Stimulated activated naive CD8-positive, alpha-beta T cell treated with anti-CD3 and anti-CD28 coated beads, Interleukin-15, Interleukin-2, amounts not matched to agents 100 U/mL and 50 U/mL, for 24 hours (primary cell): ENCODE measurements around the gene ABR.
"Not testable (repeated sequence)": the region's sequence is repeated elsewhere in the genome, so short reads cannot be mapped to it uniquely, and the experiment has no call there.

Source experiments
- ATAC-seq: fragments of 150-1000 bp; cut with Tn5 transposase; one replicate; pipeline ENCODE4 v1.10.0; 2021
- DNase-seq: peaks from one replicate; pipeline ENCODE4 v3.0.0; 2021

The ABR gene

DNA sequence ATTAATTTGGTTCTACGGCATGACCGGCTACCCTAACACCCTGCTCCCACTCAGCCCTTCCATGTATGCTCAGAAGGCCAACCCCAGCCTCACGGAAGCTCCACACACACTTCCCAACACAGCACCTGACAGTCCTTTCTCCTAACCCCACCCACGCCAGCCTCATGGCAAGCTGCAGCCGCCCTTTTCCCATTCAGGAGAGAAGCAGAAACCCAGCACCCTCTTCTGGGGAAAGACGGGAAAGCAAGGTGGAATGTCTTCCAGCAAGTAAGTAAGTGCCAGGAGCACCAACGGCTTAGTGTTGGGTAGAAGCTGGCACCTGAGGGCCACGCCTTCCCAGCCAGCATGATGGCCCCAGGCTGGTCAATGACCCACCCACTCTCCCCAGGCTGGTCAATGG is 32.1 kb downstream of the ABR start:
- no peak for DNase-seq
- ATAC-seq, result no peak

DNA sequence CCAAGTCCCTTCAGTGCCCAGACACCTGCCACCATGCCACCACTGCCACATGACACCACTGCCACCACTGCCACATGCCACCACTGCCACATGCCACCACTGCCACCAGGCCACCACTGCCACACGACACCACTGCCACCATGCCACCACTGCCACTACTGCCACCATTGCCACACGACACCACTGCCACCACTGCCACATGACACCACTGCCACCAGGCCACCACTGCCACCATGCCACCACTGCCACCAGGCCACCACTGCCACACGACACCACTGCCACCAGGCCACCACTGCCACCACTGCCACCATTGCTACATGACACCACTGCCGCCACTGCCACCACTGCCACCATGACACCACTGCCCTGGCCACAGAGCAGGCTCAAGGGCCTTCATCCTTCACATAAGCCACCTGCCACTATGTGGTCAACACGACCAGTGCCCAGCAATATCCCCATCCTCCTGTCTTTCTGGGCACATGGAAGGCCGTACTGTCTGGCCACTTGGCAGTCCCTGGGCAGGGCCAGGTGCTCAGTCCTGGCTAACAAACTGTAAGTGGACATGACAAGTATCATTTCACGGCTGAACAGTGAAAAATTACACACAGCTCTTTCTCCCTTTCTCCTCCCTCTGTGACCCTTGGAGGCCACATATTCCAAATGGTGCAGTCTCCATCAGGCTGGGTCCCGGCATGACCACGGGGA is 33.1 kb downstream of the ABR start:
- DNase-seq (no peak), ATAC-seq (no peak)

DNA sequence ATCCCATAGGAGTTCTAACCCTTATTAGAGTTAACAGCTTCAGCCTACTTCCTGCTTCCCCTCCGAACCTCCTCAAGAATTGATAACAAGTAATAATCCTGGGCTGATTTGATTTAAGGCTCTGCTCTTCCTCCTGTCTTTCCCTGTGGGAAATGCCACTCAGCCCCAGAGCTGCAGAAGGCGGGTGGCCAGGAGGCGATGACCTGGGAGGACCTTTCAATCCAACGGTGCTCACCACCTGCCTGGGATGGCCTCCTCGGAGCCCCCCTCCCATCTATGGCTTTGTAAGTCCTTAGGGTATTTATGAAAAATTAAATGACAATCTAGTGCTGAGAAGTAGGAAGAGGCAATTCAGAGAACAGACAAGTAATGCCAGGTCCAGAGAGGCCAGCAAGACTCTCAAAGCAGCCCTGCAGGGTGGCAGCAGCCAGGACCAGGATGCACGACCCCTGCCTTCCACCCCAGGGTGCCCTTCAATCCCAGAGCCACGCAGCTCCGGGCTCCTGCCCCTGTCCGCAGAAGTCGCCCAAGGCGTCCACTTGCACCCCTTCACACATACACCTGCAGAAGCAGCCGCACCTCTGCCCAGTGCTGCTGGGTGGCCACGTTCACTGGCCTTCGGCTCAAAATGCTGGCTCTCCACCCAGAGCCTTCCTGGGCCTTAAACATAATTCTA is 34.3 kb downstream of the ABR start:
- ATAC-seq (no peak), DNase-seq (no peak)

DNA sequence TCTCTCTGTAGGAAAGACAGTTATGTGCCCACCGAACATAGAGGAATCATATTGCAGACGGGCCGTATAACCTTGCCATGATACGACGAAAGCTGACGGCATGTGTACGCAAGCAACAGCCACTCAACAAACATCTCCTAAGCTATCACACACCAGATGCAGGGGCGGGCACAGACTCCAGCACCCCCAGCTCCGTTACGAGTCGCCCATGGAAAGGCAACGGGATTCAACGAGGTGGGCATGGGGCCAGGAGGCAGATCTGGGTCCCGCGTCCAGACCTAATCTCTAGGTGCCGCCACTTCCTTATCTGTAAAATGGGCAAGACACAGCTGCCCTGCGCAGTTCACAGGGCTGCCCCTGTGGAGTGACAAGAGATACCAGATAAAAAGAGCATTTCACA is 35.6 kb downstream of the ABR start:
- ATAC-seq (no peak), DNase-seq (no peak)

DNA sequence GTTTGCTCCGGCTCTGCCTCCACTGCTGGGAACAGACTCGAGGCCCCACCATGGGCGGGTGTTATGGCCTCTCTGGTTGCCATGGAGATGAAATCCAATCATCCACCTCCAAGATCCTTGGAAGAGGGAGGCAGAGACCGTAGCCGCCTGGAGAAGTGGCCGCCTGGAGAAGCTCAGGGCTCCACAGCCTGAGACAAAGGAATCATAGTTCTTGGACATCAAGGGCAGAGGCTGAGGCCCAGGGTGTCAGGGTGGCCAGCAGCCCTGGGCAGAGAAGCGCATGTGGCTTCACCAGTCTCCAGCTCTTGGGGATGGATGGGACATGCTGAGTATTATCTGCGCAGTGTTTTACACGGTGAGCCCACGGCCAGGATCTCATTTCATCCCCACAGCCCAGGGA is 36.2 kb downstream of the ABR start:
- ATAC-seq (no peak), DNase-seq (no peak)

DNA sequence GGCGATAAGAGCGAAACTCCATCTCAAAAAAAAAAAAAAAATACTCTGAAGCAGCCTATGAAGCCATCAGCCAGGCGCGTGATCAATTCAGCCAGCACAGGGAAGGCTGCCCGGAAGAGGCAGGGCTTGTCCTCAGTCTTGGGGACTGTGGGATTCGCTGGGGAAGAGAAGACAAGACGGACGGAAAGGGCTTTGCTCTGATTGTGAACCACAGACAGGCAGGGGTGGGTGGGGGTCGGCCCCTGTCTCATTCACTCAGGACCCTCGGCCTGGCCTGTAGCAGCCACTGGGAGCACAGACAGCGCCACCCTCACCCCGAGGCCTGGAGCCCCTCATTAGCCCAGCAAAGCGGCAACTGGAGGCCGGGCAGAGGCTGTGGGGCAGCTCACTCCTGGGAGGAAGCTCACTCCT is 37.2 kb downstream of the ABR start:
- no peak for DNase-seq
- ATAC-seq, result no peak

DNA sequence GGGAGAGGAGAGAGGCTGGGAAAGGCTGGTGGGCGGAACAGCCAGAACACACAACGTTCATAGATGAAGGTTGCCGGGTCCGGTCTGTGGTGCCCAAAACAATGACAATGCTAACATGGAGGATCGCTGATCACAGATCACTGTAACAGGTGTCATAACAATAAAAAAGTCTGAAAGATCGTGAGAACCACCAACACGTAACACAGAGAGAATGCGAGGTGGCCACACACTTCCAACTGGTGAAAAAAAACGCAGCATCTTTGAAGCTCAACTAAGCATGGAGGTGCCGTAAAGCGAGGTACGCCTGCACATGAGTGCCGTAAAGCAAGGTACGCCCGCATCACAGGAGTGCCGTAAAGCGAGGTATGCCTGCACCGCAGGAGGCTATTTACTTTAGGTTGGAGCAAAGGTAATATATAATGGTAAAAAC is 42.3 kb downstream of the ABR start:
- DNase-seq (no peak), ATAC-seq (no peak)

DNA sequence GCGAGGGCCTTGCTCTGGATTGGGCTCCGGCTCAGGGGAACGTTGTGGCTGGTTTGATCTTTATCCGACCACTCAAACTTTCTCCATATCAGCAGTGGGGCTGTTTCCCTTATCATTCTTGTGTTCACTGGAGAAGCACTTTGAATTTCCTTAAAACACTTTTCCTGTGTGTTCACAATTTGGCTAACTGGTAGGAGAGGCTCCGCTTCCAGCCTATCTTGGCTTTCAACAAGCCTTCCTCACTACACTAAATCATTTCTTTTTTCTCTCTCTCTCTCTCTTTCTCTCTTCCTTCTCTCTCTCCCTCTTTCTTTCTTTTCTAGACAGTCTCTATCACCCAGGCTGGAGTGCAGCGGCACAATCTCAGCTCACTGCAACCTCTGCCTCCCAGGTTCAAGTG is 43.0 kb downstream of the ABR start:
- DNase-seq, result no peak
- ATAC-seq, result no peak

DNA sequence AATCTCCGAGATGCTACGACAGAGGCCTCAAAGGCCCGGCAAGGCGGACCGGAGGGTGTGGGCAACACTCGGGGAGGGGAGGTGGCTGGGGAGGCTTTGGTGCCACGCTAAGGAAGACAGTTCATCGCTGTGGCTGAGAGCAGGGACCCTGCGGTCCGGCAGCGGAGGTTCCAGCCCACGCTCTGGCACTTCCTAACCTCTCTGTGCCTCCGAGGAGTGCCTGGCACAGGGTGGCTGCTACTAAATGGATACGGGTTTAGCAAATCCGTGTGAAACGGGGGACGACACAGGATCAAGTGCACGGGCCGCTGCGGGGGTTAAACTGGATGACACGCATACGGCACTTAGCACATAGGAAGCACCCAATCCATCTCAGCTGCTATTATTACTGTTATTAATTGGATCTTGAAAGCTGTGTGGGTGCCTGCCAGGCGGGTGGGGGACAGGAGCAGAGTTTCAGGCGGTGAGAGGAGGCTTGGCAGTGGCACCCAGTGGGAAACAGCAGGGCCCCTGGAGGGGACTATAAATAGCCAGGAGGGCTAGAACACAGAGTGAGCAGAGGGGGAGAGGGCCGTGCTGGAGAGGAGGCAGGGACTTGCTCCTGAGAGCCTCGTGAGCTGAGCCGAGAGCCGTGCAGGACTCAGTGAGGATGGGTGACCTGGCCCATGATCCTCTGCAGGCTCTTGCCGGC is 45.0 kb downstream of the ABR start:
- ATAC-seq, result no peak
- no peak for DNase-seq

DNA sequence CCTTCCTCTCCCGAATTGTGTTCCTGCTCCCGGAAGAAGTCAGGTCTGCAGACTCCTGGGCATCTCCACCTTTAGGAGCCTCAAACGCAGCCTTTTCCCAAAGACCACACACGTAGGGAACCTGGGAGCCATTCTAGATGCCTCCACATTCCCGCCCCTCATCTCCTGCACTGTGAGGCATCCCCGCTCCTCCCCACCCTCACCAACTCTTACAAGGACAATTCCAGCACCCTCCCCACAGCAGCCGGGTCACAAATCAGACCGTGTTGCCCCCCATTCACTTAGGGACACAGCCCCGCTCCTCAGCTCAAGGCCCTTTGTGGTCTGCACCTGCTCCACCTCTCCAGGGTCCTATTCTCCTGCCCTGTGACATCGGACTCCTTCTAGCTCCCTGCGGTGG is 49.6 kb downstream of the ABR start:
- DNase-seq (no peak), ATAC-seq (no peak)

DNA sequence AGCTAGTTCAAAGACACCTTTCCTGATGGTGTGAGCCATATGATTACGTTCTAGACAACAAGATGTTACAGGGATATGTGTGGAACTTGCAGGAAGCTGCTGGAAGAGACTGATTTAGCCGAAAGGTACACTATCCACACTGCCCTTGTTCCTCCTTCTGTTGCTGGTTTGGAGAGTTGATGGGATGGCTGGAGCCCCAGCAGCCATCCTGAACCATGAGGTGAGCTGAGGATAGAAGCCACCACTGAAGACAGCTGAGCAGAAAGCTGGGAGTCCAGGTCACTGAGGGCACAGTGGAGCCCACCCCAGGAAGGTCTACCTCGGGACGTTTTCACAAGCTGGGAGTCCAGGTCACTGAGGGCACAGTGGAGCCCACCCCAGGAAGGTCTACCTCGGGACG is 51.3 kb downstream of the ABR start:
- DNase-seq, ATAC-seq: not testable (repeated sequence)

DNA sequence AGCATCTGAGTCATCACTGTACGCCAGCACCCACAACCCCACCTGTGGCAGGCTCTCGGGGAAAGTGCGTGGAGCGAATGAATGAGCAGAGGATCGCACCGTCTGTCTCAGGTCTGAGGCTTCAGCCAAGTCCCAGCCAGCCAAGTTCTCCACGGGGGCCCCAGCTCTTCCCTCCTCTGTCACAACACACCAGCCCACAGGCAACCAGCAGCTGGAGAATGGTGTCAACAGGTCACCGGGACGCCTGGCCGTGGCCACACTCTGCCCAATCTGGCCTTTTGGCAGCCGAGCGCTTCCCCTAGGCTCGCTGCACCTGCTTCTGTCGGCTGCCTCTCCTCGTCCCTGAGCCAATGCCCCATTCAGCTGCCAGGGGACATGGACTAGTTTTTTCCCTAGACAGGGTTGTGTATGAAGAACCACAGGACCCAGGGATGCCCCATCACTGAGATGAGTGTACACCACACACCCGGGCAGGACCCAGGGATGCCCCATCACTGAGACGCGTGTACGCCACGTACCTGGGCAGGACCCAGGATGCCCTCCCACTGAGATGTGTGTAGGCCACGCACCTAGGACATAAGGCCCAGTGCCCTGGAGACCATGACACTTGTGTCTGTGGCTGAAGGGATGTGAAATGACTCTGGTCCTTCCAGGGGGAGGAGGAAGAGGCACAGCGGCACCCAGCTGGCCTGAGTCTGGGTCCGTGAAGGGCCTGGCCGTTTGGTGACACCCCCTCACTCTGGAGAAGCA is 52.8 kb downstream of the ABR start:
- no peak for ATAC-seq

DNA sequence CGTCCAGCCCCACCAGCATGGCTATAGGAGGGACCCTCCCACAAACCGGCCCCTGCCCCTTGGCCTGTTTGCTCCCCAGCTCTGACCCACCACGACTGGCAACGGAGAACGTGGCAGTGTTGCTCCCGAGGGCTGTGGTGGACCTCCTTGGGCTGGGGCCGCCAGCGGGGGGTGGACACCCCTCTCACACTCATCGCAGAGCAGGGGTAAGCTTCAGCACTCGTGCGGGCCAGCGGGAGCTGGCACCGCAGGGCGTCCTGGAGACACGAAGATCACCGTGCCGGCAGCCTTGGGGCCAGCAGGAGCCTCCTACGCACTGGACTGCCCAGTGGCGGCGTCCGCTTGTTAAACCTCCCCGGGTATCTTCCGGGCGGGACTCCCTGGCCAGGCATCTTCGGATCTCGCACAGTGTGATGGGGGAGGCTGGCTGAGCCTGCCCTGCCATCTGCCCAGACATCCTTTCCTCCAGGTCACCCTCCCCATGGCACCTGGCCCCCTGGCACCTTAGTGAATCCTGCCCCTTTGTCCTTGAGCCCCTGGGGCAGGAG is 53.5 kb downstream of the ABR start:
- no peak for ATAC-seq

More for the DNA sequence above, 52.8 kb downstream of the ABR start:
- DNase-seq, result no peak

DNA sequence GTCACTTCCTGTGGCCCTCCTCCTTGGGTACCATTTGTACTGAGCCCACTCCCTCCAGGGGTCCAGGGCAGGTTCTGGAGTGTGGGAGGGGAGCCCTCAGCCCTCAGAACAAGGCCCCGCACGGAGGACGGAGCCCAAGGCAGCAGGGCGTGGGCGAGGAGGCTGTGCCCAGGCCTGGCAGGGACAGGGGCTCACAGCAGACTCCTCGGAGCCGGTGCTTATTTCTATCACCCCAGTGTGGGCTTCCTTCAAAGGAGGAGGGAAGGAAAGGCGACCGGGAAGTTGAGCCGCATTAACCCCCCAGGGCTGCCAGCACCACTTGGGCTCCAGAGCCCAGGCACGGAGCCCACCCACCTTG is 54.0 kb downstream of the ABR start:
- ATAC-seq (no peak), DNase-seq (no peak)

More for the DNA sequence above, 53.5 kb downstream of the ABR start:
- DNase-seq, result no peak

DNA sequence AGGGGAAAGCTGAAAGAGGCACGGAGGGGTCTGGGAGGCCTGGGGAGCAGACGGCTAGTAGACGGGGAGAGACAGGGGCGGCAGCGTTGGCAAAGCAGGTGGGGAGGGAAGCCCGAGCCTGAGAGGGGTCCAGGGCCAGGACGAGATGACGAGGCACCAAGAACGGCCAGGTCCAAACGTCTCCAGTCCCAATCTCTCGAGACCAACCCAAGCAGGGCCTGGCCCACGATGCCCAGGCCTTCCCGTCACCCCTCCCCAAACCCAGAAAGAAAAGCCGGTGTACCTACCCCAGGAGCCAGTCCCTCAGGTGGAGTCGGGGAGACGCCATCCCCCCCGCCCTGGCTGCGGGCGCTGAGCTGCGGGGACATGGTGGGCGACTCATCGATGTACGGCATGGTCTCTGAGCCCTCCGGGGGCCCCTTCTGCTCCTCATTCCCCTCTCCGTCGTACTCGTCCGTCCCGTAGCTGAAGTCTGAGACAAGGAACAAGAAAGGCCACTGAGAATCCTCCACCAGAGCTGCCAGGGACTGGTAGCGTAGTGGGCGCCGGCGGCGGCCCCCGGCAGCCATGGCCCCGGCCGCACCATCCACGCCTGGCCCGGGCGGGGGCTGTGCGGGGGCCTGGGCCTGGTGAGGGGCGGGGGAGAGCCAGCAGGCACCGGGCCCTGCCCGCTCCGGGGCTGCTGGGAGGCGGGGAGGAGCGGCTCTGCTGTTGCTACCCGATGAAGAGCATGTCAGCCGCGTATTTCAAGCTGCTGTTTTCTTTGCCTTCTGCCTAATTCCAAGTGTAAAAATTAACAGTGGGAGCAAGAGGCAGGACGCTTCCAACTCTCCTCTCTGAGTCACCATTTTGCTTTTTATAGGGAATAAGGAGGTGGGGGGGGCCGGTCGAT is 54.6 kb downstream of the ABR start:
- no peak for ATAC-seq
- no peak for DNase-seq

DNA sequence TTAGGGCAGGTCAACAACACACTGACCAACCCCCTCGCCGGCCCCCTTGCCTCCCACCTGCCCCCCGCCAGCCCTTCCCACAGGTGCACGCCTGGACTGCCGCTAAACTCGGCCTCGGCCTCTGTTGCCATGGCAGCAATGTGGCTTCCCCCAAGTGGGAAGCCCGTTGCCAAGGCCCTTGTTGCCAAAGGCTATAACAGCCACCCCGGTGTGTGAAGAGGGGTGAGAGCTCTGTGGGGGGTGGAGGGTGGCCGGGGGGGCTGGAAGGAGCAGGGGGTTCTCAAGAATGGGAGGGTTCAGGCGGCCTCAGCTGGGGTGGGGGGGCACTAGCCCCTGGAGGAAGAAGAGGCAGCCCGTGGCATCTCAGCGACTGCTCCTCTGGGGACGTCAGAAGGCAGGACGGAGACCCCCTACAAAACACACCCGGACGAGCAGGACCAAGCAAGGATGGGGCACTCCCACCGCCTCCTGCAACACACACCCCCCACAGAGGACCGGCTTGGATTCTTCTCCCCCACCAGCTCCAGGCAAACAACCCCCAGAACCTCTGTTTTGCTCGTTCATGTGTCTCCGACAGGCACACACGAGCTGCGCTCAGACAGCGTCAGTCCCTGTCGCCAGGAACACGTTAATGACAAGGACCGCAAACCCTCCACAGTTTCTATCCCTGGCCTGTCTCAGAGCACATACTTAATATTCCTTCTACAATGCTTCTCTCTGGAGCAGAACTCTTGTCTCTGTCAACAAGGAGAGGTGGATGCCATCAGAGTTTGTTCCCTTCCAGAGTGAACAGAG is 55.7 kb downstream of the ABR start:
- no peak for ATAC-seq
- no peak for DNase-seq

DNA sequence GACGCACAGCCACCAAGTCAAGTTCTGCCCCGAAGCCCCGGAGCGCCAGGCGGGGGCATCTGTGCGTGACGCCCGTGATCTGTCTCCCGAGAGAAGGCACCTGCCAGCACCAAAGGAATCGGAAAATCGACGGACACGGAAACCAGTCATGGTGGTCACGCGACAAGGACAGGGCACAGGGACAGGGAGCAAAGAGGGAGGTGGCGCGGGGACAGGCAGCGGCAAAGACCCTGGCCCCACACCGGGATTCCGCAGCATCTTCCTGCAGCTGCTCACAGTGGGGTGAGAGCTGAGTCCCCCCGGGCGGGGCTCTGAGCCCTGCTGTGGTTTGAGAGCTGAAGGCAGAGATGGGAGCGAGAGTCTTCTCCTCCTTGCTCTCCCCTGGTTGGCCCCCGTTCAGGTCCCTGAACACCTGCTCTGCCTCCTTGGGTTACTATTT is 56.4 kb downstream of the ABR start:
- no peak for ATAC-seq
- no peak for DNase-seq

DNA sequence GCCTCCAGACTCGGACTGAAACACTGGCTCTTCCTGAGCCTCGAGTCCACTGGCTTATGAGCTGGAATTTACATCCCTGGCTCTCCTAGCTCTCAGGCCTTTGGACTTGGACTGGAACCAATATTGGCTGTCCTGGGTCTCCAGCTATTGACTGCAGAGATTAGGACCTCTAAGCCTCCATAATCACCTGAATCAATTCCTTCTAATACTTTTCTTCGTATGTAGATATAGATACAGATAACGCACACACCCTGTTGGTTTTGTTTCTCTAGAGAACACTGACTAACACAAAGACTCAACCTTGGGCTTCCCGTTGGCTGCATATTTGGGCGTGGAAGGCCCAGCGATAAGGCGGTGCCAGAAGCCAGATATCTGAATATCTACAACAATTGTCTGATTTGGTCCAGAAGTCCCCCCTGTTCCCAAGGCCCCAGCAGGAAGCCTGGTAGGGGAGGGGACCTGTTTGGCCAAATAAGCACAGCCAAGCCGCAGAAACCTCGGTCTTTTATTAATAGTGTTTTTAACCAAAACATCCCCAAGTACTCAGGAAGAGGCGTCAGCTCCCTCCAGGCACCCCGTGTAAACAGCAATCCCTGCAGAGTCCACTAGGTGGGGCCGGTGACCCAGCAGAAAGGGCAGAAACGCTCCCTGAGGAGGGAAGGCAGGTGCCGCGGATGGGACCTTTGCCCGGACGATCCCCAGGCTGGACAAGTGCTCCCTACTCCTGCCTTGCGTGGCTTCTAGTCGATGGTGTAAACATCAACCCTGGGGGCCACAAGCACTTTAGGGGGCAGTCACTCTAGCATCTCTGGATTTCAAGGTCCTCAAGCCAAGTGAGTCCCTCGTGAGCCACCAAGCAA is 57.0 kb downstream of the ABR start:
- ATAC-seq (peak; percentile 67), DNase-seq (peak; percentile 88)

DNA sequence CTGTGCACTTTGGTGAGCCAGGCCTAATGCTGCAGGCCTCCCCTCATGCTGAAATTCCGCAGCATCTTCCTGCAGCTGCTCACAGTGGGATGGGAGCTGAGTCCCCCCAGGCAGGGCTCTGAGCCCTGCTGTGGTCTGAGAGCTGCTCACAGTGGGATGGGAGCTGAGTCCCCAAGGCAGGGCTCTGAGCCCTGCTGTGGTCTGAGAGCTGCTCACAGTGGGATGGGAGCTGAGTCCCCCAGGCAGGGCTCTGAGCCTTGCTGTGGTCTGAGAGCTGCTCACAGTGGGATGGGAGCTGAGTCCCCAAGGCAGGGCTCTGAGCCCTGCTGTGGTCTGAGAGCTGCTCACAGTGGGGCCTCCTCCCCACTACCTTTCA is 58.4 kb downstream of the ABR start:
- not testable (repeated sequence) for DNase-seq, ATAC-seq
